ENCODE measurements around the gene GPR26. TPM values are rescaled to one million over a fixed set of nuclear protein-coding genes. Genes with fewer than 3 reads are reported as not detected.

GPR26 gene
- total RNA-seq, 1 experiment from 2014 or later: not detected

DNA sequence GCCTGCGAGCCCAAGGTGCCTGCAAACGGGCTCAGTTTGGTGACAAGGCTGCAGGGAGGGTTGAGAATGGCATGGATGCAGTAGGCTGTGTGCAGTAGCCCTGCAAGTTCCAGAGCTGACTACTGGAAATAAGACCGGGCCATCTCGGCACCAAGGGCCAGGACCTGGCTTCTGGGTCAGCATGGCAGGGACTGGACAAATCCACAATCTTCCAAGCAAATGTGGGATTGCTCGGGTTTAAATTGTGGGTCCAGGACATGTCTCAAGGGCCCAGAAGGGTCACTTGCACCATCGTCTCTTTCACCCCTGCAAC, 78.0 kb downstream of the GPR26 start:
- Histone ChIP-seq H3K27ac (no peak overlapping the region), H3K9me3 (replicated peaks) (no peaks in the 10 kb centered on the region), H3K4me3 (no peak overlapping the region), H3K36me3 (no peaks in the 10 kb centered on the region), H3K4me1 (no peaks in the 10 kb centered on the region), H3K27me3 (no peaks in the 10 kb centered on the region)
- no peak for DNase-seq

Other genes starting within 250 kb of the GPR26 start
- not detected in 2 replicates for gene CPXM2, start 225.5 kb downstream of the GPR26 start, total RNA-seq (2014; rRNA removed; shearing (Covaris generic))